DMS53 (cell line): Measurements from ENCODE around the gene GSG1L2.

Experiments
- DNase-seq: peaks from one replicate; lab custom pipeline; 2025; lab: John Stamatoyannopoulos, UW

The GSG1L2 gene

GRCh38 chr17:9824797-9825338 lies 3.0 kb upstream of the GSG1L2 start:
- DNase-seq: no peak

- DNase-seq: no peak
Measured at GRCh38 chr17:9824094-9824493, 2.2 kb upstream of the GSG1L2 start.

GRCh38 chr17:9820448-9820847 lies 1.4 kb downstream of the GSG1L2 start:
- DNase-seq: no peak

GRCh38 chr17:9818760-9819159 lies 3.1 kb downstream of the GSG1L2 start:
- DNase-seq: no peak

GRCh38 chr17:9817086-9817485 lies 4.8 kb downstream of the GSG1L2 start:
- peak; percentile 47 for DNase-seq

GRCh38 chr17:9816472-9816871 lies 5.4 kb downstream of the GSG1L2 start:
- DNase-seq: no peak

GRCh38 chr17:9814337-9814945 lies 7.4 kb downstream of the GSG1L2 start:
- DNase-seq: no peak

GRCh38 chr17:9813166-9813565 lies 8.7 kb downstream of the GSG1L2 start:
- DNase-seq: no peak

- no peak for DNase-seq
Measured at GRCh38 chr17:9811537-9811936, 10.3 kb downstream of the GSG1L2 start.

- DNase-seq: no peak
Measured at GRCh38 chr17:9811086-9811485, 10.8 kb downstream of the GSG1L2 start.

GRCh38 chr17:9810100-9810949 lies 11.6 kb downstream of the GSG1L2 start:
- DNase-seq: no peak

GRCh38 chr17:9809409-9809808 lies 12.5 kb downstream of the GSG1L2 start:
- no peak for DNase-seq

- no peak for DNase-seq
Measured at GRCh38 chr17:9806699-9807098, 15.2 kb downstream of the GSG1L2 start.

- no peak for DNase-seq
Measured at GRCh38 chr17:9805769-9806168, 16.1 kb downstream of the GSG1L2 start.

GRCh38 chr17:9802697-9803096 lies 19.2 kb downstream of the GSG1L2 start:
- no peak for DNase-seq

GRCh38 chr17:9802294-9802693 lies 19.6 kb downstream of the GSG1L2 start:
- DNase-seq: no peak

- DNase-seq: no peak
Measured at GRCh38 chr17:9801505-9801904, 20.4 kb downstream of the GSG1L2 start.

GRCh38 chr17:9798724-9799123 lies 23.2 kb downstream of the GSG1L2 start:
- DNase-seq: no peak

- no peak for DNase-seq
Measured at GRCh38 chr17:9798008-9798407, 23.9 kb downstream of the GSG1L2 start.

- no peak for DNase-seq
Measured at GRCh38 chr17:9792181-9792840, 29.6 kb downstream of the GSG1L2 start.

GRCh38 chr17:9790889-9791876 lies 30.7 kb downstream of the GSG1L2 start, which contains the start of gene DHRS7C:
Gene DHRS7C (minus strand): TSS chr17:9791592. CDS start chr17:9791284, 308 bp downstream.
- DNase-seq: no peak
